Sigmoid colon (tissue), 4 donors: ENCODE results near the gene TRIM44.

ENCODE experiments used
- CTCF ChIP-seq, 4 experiments: fragments of 450-650 bp in 3 of 4; fragments of 200-600 bp in 1 of 4; IDR thresholded peaks; one replicate each; pipeline ENCODE4 v1.5.1; 2016 to 2019; ENCODE audit warnings: antibody characterized with exemption in 4 of 4, mild to moderate bottlenecking in 3 of 4, moderate library complexity in 2 of 4
- EP300 ChIP-seq, 4 donors: sonication (generic); formaldehyde crosslinking; IDR thresholded peaks; one replicate each; pipeline ENCODE4 v1.6.1; 2017; ENCODE audit warnings: antibody characterized with exemption in 4 of 4
- POLR2A ChIP-seq, 2 donors: fragments of 450-650 bp; IDR thresholded peaks; one replicate each; pipeline ENCODE4 v1.6.1; 2016; ENCODE audit warnings: antibody characterized with exemption in 2 of 2, mild to moderate bottlenecking in 2 of 2, moderate library complexity in 2 of 2

- TF ChIP-seq CTCF (IDR thresholded peaks at IDR 0.05) (no peak), POLR2A (IDR thresholded peaks at IDR 0.05) (no peak), EP300 (IDR thresholded peaks at IDR 0.05) (no peak)
Measured at GRCh38 chr11:35763301-35763700, 100.7 kb downstream of the TRIM44 start.
